Measurements from ENCODE around the gene WFIKKN1. TPM values are rescaled to one million over a fixed set of nuclear protein-coding genes. Genes with fewer than 3 reads are reported as not detected.

The WFIKKN1 gene
- total RNA-seq, 1 donor from 2014 or later = 8.5 TPM

- Mint-ChIP-seq H3K4me3 (no peak overlapping the region), H3K4me1 (peaks cover 9% of the 10 kb centered on the region), H3K36me3 (ENCODE audit: low read depth) (no peaks in the 10 kb centered on the region), H3K27ac (ENCODE audit: unreplicated experiment) (no peak overlapping the region), H3K9me3 (no peaks in the 10 kb centered on the region), H3K27me3 (ENCODE audit: low read depth) (peaks cover 16% of the 10 kb centered on the region)
- no peak for TF ChIP-seq CTCF (conservative IDR thresholded peaks at IDR 0.05)
- no peak for DNase-seq (ENCODE audit: low read depth, low spot score)
Observed at GRCh38 chr16:675884-676564, 45.2 kb downstream of the WFIKKN1 start.

- peak overlapping the region; percentile 65 for H3K4me3 Mint-ChIP-seq
- no peaks in the 10 kb centered on the region for H3K9me3 Mint-ChIP-seq
- no peaks in the 10 kb centered on the region for H3K36me3 Mint-ChIP-seq (ENCODE audit: low read depth)
- peaks cover 14% of the 10 kb centered on the region for H3K4me1 Mint-ChIP-seq
- H3K27ac Mint-ChIP-seq (ENCODE audit: unreplicated experiment) = no peak overlapping the region
- TF ChIP-seq CTCF (conservative IDR thresholded peaks at IDR 0.05) = no peak
- DNase-seq (ENCODE audit: low read depth, low spot score) = no peak
- H3K27me3 Mint-ChIP-seq (ENCODE audit: low read depth) = peaks cover 18% of the 10 kb centered on the region
Observed at GRCh38 chr16:676565-676902, 45.7 kb downstream of the WFIKKN1 start.

GRCh38 chr16:676913-677312, 46.1 kb downstream of the WFIKKN1 start:
- TF ChIP-seq CTCF (conservative IDR thresholded peaks at IDR 0.05) = no peak
- peak overlapping the region; percentile 65 for H3K4me3 Mint-ChIP-seq
- no peak overlapping the region for H3K27ac Mint-ChIP-seq (ENCODE audit: unreplicated experiment)
- peaks cover 18% of the 10 kb centered on the region for H3K27me3 Mint-ChIP-seq (ENCODE audit: low read depth)
- no peak for DNase-seq (ENCODE audit: low read depth, low spot score)
- H3K36me3 Mint-ChIP-seq (ENCODE audit: low read depth) = no peaks in the 10 kb centered on the region
- H3K9me3 Mint-ChIP-seq = no peaks in the 10 kb centered on the region
- peaks cover 18% of the 10 kb centered on the region for H3K4me1 Mint-ChIP-seq

- H3K9me3 Mint-ChIP-seq = no peaks in the 10 kb centered on the region
- no peak for TF ChIP-seq CTCF (conservative IDR thresholded peaks at IDR 0.05)
- H3K4me1 Mint-ChIP-seq = peaks cover 20% of the 10 kb centered on the region
- peaks cover 20% of the 10 kb centered on the region for H3K27me3 Mint-ChIP-seq (ENCODE audit: low read depth)
- no peak for DNase-seq (ENCODE audit: low read depth, low spot score)
- H3K4me3 Mint-ChIP-seq = no peak overlapping the region
- H3K36me3 Mint-ChIP-seq (ENCODE audit: low read depth) = peaks cover 2% of the 10 kb centered on the region
- no peak overlapping the region for H3K27ac Mint-ChIP-seq (ENCODE audit: unreplicated experiment)
Observed at GRCh38 chr16:677316-678190, 46.8 kb downstream of the WFIKKN1 start.

- TF ChIP-seq CTCF (conservative IDR thresholded peaks at IDR 0.05) = no peak
- Mint-ChIP-seq H3K9me3 (no peaks in the 10 kb centered on the region), H3K4me3 (peak overlapping the region; percentile 91), H3K27ac (ENCODE audit: unreplicated experiment) (no peak overlapping the region), H3K36me3 (ENCODE audit: low read depth) (peaks cover 3% of the 10 kb centered on the region), H3K4me1 (peaks cover 22% of the 10 kb centered on the region), H3K27me3 (ENCODE audit: low read depth) (peaks cover 20% of the 10 kb centered on the region)
- no peak for DNase-seq (ENCODE audit: low read depth, low spot score)
Observed at GRCh38 chr16:678209-678857, 47.5 kb downstream of the WFIKKN1 start.

All from neural crest cell (in vitro differentiated cells).